ENCODE results near the gene GTF2F2. TPM values are rescaled to one million over a fixed set of nuclear protein-coding genes. Genes with fewer than 3 reads are reported as not detected.

The GTF2F2 gene
- total RNA-seq, 3 donors from 2014 or later (not counting 1 experiment from before 2014, with no cell fraction given), result 13.6 to 16.4 (median 15.7) TPM

DNA sequence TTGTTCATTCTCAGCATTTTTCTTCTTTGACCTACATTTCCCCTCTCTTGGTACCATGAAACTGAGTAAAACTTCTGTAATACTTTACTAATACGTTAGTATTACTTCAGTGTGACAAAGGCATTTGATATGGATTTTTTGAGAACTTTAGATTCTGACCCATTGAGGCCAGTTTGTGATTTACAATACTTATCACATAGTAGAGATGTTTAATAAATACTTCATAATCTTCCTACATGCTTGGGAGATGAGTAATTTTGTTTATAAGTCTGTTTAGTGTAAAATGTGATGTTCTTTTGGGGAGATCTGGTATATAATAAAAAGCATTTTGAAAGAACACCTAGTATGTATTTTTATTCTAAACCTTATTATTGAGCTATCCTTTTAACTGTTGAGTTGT, 29.7 kb downstream of the GTF2F2 start:
- no peaks in the 10 kb centered on the region for H3K9me3 Mint-ChIP-seq
- no peaks in the 10 kb centered on the region for H3K9me3 ChIP-seq (ENCODE audit: control insufficient read depth, insufficient read depth, low read length)
- ATAC-seq, result no peak
- H3K4me3 Mint-ChIP-seq, result no peak overlapping the region
- no peaks in the 10 kb centered on the region for H3K36me3 Mint-ChIP-seq
- H3K27me3 ChIP-seq (ENCODE audit: control insufficient read depth, insufficient read depth, low read length), result no peaks in the 10 kb centered on the region
- TF ChIP-seq, protein P1, sequence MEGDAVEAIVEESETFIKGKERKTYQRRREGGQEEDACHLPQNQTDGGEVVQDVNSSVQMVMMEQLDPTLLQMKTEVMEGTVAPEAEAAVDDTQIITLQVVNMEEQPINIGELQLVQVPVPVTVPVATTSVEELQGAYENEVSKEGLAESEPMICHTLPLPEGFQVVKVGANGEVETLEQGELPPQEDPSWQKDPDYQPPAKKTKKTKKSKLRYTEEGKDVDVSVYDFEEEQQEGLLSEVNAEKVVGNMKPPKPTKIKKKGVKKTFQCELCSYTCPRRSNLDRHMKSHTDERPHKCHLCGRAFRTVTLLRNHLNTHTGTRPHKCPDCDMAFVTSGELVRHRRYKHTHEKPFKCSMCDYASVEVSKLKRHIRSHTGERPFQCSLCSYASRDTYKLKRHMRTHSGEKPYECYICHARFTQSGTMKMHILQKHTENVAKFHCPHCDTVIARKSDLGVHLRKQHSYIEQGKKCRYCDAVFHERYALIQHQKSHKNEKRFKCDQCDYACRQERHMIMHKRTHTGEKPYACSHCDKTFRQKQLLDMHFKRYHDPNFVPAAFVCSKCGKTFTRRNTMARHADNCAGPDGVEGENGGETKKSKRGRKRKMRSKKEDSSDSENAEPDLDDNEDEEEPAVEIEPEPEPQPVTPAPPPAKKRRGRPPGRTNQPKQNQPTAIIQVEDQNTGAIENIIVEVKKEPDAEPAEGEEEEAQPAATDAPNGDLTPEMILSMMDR (IDR thresholded peaks at IDR 0.05), result no peak
- peaks cover 7% of the 10 kb centered on the region for H3K36me3 ChIP-seq (ENCODE audit: control insufficient read depth, insufficient read depth, low read length)
- intact Hi-C loops (cut with micrococcal nuclease), result no loop called here
- H3K27me3 Mint-ChIP-seq (ENCODE audit: low read depth in 2 of 2), result no peaks in the 10 kb centered on the region
- no CpG with 5 or more reads among the region's 1 CpG for WGBS (ENCODE audit: insufficient coverage)
- no peak overlapping the region for H3K27ac ChIP-seq (ENCODE audit: low read length)
- H3K27ac Mint-ChIP-seq, result no peak overlapping the region
- H3K4me1 ChIP-seq (ENCODE audit: control insufficient read depth, insufficient read depth, low read length), result no peaks in the 10 kb centered on the region
- H3K4me3 ChIP-seq (ENCODE audit: low read length), result no peak overlapping the region
- DNase-seq, result no peak
- H3K4me1 Mint-ChIP-seq, result peaks cover 27 to 34% of the 10 kb centered on the region in 2 donors

DNA sequence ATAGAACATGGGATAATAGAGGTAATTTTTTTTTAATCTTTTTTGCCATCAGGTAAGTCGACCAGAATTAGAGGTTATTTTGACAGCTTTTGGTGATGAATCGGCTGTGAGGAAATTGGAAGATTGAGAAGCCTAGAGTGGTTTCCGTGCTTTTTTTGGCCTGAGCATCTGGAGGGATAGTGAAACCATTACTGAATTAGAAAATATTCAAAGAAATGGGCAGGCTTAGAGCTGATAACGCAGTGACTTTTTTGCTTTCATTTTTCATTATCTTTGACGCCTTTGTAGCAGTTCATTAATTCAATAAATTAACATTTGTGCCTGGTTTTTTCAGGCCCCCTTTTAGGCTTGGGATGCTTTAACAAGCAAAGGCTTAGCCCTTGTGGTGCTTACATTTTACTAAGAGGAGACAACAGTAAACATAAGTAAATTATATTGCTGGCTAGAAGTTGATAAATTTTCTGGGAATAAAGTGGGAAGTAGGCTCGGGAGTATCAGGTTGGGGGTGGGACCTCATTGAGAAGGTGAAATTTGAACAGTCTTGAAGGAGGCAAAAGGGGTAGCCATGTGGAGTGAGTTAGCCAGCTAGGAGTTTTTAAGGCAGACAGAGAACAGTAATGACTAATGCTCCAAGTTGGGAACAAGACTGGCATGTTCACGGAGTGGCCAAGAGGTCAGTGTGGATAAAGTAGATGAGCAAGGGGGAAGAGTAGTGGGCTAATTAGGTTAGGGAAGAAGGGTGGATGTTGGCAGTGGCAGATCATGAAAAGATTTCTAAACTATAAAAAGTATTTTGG, 36.5 kb downstream of the GTF2F2 start:
- intact Hi-C loops (cut with micrococcal nuclease), result no loop called here
- Histone ChIP-seq H3K36me3 (ENCODE audit: control insufficient read depth, insufficient read depth, low read length) (peaks cover 11% of the 10 kb centered on the region), H3K27me3 (ENCODE audit: control insufficient read depth, insufficient read depth, low read length) (no peaks in the 10 kb centered on the region), H3K27ac (ENCODE audit: low read length) (no peak overlapping the region), H3K4me1 (ENCODE audit: control insufficient read depth, insufficient read depth, low read length) (no peaks in the 10 kb centered on the region), H3K9me3 (ENCODE audit: control insufficient read depth, insufficient read depth, low read length) (no peaks in the 10 kb centered on the region), H3K4me3 (ENCODE audit: low read length) (no peak overlapping the region)
- Mint-ChIP-seq H3K36me3 (peaks cover 8% of the 10 kb centered on the region), H3K4me1 (peaks cover 6 to 11% of the 10 kb centered on the region in 2 donors), H3K9me3 (no peaks in the 10 kb centered on the region), H3K27ac (no peak overlapping the region), H3K4me3 (no peak overlapping the region), H3K27me3 (ENCODE audit: low read depth in 2 of 2) (no peaks in the 10 kb centered on the region)
- WGBS (ENCODE audit: insufficient coverage), result 95% methylated on average over 7 of the region's 7 CpGs
- ATAC-seq (no peak), DNase-seq (no peak)
- TF ChIP-seq, protein P1 (IDR thresholded peaks at IDR 0.05), result no peak

DNA sequence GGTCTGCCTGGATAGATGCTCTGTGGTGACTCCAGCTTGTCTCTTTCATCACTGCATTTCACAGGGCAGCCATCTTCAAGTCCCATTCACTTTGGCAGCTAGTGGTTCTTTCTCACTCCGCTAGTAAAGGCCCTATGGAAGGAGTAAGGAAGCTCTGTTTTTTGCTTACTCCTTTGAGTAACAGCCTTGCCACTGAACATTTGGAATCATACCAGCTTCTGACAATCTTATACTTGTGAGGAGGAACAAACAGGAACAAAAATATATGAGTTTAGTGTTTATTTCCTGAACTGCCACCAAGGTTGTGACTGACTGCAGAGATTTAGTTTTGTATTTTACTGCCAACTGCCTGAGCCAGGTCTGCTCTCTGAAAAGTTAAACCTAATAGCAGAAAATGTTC, 41.9 kb downstream of the GTF2F2 start:
- no peaks in the 10 kb centered on the region for H3K9me3 ChIP-seq (ENCODE audit: control insufficient read depth, insufficient read depth, low read length)

More for the DNA sequence above, 41.9 kb downstream of the GTF2F2 start:
- no peaks in the 10 kb centered on the region for H3K4me1 ChIP-seq (ENCODE audit: control insufficient read depth, insufficient read depth, low read length)
- H3K9me3 Mint-ChIP-seq, result no peaks in the 10 kb centered on the region
- H3K4me1 Mint-ChIP-seq, result peaks cover 0 to 10% of the 10 kb centered on the region in 2 donors
- H3K27me3 Mint-ChIP-seq (ENCODE audit: low read depth in 2 of 2), result no peaks in the 10 kb centered on the region
- H3K27ac Mint-ChIP-seq, result no peak overlapping the region
- no peak overlapping the region for H3K4me3 Mint-ChIP-seq
- 100% methylated on average over 1 of the region's 1 CpG for WGBS (ENCODE audit: insufficient coverage)
- intact Hi-C loops (cut with micrococcal nuclease), result no loop called here
- TF ChIP-seq, protein P1 (IDR thresholded peaks at IDR 0.05), result no peak
- ATAC-seq (no peak), DNase-seq (no peak)
- H3K36me3 ChIP-seq (ENCODE audit: control insufficient read depth, insufficient read depth, low read length), result peaks cover 7% of the 10 kb centered on the region
- no peak overlapping the region for H3K4me3 ChIP-seq (ENCODE audit: low read length)
- H3K36me3 Mint-ChIP-seq, result peaks cover 8% of the 10 kb centered on the region
- H3K27me3 ChIP-seq (ENCODE audit: control insufficient read depth, insufficient read depth, low read length), result no peaks in the 10 kb centered on the region
- no peak overlapping the region for H3K27ac ChIP-seq (ENCODE audit: low read length)
